ENCODE measurements around the gene UBL4B.

GRCh38 chr1:110144366-110144765 is 32.1 kb downstream of the UBL4B start:
- TF ChIP-seq CTCF (IDR thresholded peaks at IDR 0.05): no peak
- TF ChIP-seq POLR2A (IDR thresholded peaks at IDR 0.05): no peak
- TF ChIP-seq POLR2AphosphoS5 (IDR thresholded peaks at IDR 0.05): no peak

All from suprapubic skin (tissue), 4 donors.